Measurements from ENCODE around the gene SKI.

GRCh38 chr1:2345297-2346075 lies 117.4 kb downstream of the SKI start:
- TF ChIP-seq HDGF (IDR thresholded peaks at IDR 0.05; ENCODE audit: borderline replicate concordance) (no peak), ARNT (IDR thresholded peaks at IDR 0.05) (no peak)
